GM12878 (cell line): ENCODE data around the gene HLA-G.

Source experiments
- DPF2 ChIP-seq: fragments of 450-650 bp; IDR thresholded peaks from 2 replicates; pipeline ENCODE4 v1.6.1; 2017; ENCODE audit warnings: mild to moderate bottlenecking
- EP300 ChIP-seq, 2 experiments: fragments of 150-350 bp in 1 of 2; IDR thresholded peaks; 2 replicates each; pipeline ENCODE4 v1.6.1; 2011 to 2012; ENCODE audit warnings: low read depth in 2 of 2, low read length in 2 of 2, borderline replicate concordance in 1 of 2, improper control_type of control experiment in 1 of 2, inconsistent platforms in 1 of 2; ENCODE audit not compliant: control insufficient read depth in 1 of 2
- EZH2 ChIP-seq: IDR thresholded peaks from 2 replicates; pipeline ENCODE4 v1.6.1; 2012; ENCODE audit warnings: low read depth, mild to moderate bottlenecking, control low read depth, inconsistent platforms, low read length, borderline replicate concordance; ENCODE audit not compliant: control insufficient read depth
- FOS ChIP-seq: IDR thresholded peaks from 3 replicates; pipeline ENCODE4 v1.6.1; 2011; ENCODE audit warnings: borderline replicate concordance; ENCODE audit not compliant: insufficient read length; ENCODE audit errors: extremely low read depth
- FOXM1 ChIP-seq: IDR thresholded peaks from 2 replicates; pipeline ENCODE4 v1.6.1; 2012; ENCODE audit warnings: low read depth, mild to moderate bottlenecking, inconsistent platforms, low read length, moderate library complexity
- MTA2 ChIP-seq: fragments of 450-650 bp; IDR thresholded peaks from 2 replicates; pipeline ENCODE4 v1.6.1; 2016; ENCODE audit warnings: low read depth, mild to moderate bottlenecking, moderate library complexity
- NFYB ChIP-seq: IDR thresholded peaks from 2 replicates; pipeline ENCODE4 v1.6.1; 2011; ENCODE audit warnings: low read depth, mild to moderate bottlenecking, low read length, improper control_type of control experiment, moderate library complexity; ENCODE audit not compliant: insufficient read depth
- POLR2A ChIP-seq: IDR thresholded peaks from 2 replicates; pipeline ENCODE4 v1.6.1; 2011; ENCODE audit warnings: low read depth, mild to moderate bottlenecking, low read length
- SMC3 ChIP-seq: IDR thresholded peaks from 2 replicates; pipeline ENCODE4 v1.6.1; 2011; ENCODE audit warnings: low read length, improper control_type of control experiment, borderline replicate concordance
- SPI1 ChIP-seq: IDR thresholded peaks from 2 replicates; pipeline ENCODE4 v1.6.1; 2011; ENCODE audit warnings: low read depth, mild to moderate bottlenecking, low read length, moderate library complexity, borderline replicate concordance; ENCODE audit not compliant: insufficient read depth
- STAT3 ChIP-seq: IDR thresholded peaks from 2 replicates; pipeline ENCODE4 v1.6.1; 2011; ENCODE audit warnings: low read depth, low read length, improper control_type of control experiment
- TAF1 ChIP-seq: IDR thresholded peaks from 2 replicates; pipeline ENCODE4 v1.6.1; 2011; ENCODE audit warnings: mild to moderate bottlenecking, low read depth, low read length, borderline replicate concordance
- TF ChIP-seq, protein P1 (sequence below), 3 experiments: IDR thresholded peaks in 2 of 3; conservative IDR thresholded peaks in 1 of 3; 2 replicates each; pipeline ENCODE4 v1.5.1; 2011; ENCODE audit warnings: low read depth in 3 of 3, low read length in 3 of 3, mild to moderate bottlenecking in 3 of 3, control low read depth in 2 of 3, moderate library complexity in 2 of 3, inconsistent platforms in 1 of 3, mixed read lengths in 1 of 3; ENCODE audit not compliant: control insufficient read depth in 2 of 3, insufficient read depth in 1 of 3; ENCODE audit errors: extremely low read depth in 1 of 3
- TF ChIP-seq, protein P2 (sequence below): fragments of 450-650 bp; IDR thresholded peaks from 2 replicates; pipeline ENCODE4 v1.6.1; 2016; ENCODE audit warnings: mild to moderate bottlenecking

DNA sequence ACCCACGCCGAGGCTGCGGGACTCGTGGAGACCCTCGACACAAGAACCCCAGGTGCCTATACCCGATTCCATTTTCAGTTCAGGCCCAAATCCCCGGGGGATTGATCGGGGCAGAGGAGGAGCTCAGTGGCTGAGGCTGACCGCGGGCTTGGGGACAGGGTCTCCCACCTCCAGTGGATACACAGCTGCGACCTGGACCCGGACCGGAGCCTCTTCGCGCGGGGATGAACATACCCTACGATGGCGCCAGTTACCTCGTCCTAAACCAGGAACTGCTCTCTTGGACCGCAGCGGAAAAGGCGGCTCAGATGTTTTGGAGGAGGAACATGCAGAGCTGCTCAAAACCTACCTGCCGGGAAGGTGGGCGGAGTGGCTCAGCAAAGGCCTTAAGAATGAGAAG lies 27.4 kb upstream of the HLA-G start:
- TF ChIP-seq FOXM1 (no peak), POLR2A (no peak), SMC3 (no peak), FOS (no peak), EP300 (IDR thresholded peaks at IDR 0.05; ENCODE audit: borderline replicate concordance in 1 of 2, control insufficient read depth in 1 of 2, low read depth in 2 of 2, low read length in 2 of 2) (no peak), SPI1 (no peak), NFYB (no peak), STAT3 (no peak), DPF2 (no peak), EZH2 (no peak), TAF1 (no peak), MTA2 (no peak)
- TF ChIP-seq, protein P1, sequence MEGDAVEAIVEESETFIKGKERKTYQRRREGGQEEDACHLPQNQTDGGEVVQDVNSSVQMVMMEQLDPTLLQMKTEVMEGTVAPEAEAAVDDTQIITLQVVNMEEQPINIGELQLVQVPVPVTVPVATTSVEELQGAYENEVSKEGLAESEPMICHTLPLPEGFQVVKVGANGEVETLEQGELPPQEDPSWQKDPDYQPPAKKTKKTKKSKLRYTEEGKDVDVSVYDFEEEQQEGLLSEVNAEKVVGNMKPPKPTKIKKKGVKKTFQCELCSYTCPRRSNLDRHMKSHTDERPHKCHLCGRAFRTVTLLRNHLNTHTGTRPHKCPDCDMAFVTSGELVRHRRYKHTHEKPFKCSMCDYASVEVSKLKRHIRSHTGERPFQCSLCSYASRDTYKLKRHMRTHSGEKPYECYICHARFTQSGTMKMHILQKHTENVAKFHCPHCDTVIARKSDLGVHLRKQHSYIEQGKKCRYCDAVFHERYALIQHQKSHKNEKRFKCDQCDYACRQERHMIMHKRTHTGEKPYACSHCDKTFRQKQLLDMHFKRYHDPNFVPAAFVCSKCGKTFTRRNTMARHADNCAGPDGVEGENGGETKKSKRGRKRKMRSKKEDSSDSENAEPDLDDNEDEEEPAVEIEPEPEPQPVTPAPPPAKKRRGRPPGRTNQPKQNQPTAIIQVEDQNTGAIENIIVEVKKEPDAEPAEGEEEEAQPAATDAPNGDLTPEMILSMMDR (IDR thresholded peaks at IDR 0.05 in 2 of 3, conservative IDR thresholded peaks at IDR 0.05 in 1 of 3; ENCODE audit: control insufficient read depth in 2 of 3, extremely low read depth in 1 of 3, insufficient read depth in 1 of 3, low read depth in 3 of 3, low read length in 3 of 3), result no peak
- TF ChIP-seq, protein P2, sequence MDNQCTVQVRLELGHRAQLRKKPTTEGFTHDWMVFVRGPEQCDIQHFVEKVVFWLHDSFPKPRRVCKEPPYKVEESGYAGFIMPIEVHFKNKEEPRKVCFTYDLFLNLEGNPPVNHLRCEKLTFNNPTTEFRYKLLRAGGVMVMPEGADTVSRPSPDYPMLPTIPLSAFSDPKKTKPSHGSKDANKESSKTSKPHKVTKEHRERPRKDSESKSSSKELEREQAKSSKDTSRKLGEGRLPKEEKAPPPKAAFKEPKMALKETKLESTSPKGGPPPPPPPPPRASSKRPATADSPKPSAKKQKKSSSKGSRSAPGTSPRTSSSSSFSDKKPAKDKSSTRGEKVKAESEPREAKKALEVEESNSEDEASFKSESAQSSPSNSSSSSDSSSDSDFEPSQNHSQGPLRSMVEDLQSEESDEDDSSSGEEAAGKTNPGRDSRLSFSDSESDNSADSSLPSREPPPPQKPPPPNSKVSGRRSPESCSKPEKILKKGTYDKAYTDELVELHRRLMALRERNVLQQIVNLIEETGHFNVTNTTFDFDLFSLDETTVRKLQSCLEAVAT, result no peak
